Posterior vena cava (tissue), 2 donors: ENCODE measurements around the gene THOC5. TPM values are rescaled to one million over a fixed set of nuclear protein-coding genes. Genes with fewer than 3 reads are reported as not detected.
"Not testable (repeated sequence)": the region's sequence is repeated elsewhere in the genome, so short reads cannot be mapped to it uniquely, and the experiment has no call there.

Experiments used
- DNase-seq: peaks from one replicate; pipeline ENCODE4 v3.0.0-alpha.2; 2020; ENCODE audit warnings: low spot score
- intact Hi-C, 2 donors: fragments of 100-400 bp; cut with DNase I; formaldehyde crosslinking; loops; one replicate each; pipeline versions ENCODE4 v1.14.1 to v1.14.2; 2022 to 2023
- total RNA-seq, 2 donors: library from RNA; stranded (reverse); fragmentation: NEBNext Ultra II Directional; extraction: Animal tissue kit (Norgen Biotek cat#: 25700); gene quantifications; one replicate each; pipeline ENCODE4 v1.2.1, GENCODE V29; 2021
- donor health status: DM: yes; HTN: yes; CAD: no.
- donor health status: DM: yes; HTN: yes; CAD: no.

Gene THOC5
- total RNA-seq, 2 donors from 2014 or later: 33.9 to 35.7 TPM

- intact Hi-C loops: no loop called here
- no peak for DNase-seq
Measured at GRCh38 chr22:29518427-29518826, 35.1 kb downstream of the THOC5 start.

- DNase-seq: no peak
- intact Hi-C loops: no loop called here
Measured at GRCh38 chr22:29517215-29517908, 36.2 kb downstream of the THOC5 start.

- DNase-seq: no peak
- intact Hi-C loops: no loop called here
Measured at GRCh38 chr22:29512031-29512430, 41.5 kb downstream of the THOC5 start.

- no peak for DNase-seq
- intact Hi-C loops: no loop called here
Measured at GRCh38 chr22:29511126-29511862, 42.3 kb downstream of the THOC5 start.

GRCh38 chr22:29510542-29510941 lies 43.0 kb downstream of the THOC5 start:
- intact Hi-C loops: no loop called here

GRCh38 chr22:29509815-29510214 lies 43.7 kb downstream of the THOC5 start:
- intact Hi-C loops: loop anchor here in 1 of 2 donors (10.0 kb wide), 1 partner anchor 115 kb away; no protein-coding TSS in a partner anchor
- DNase-seq: no peak

More at GRCh38 chr22:29510542-29510941, 43.0 kb downstream of the THOC5 start:
- no peak for DNase-seq

GRCh38 chr22:29509298-29509697 lies 44.3 kb downstream of the THOC5 start:
- intact Hi-C loops: loop anchor here in 1 of 2 donors (10.0 kb wide), 1 partner anchor 114 kb away; no protein-coding TSS in a partner anchor
- DNase-seq: no peak

- intact Hi-C loops: loop anchor here in 1 of 2 donors (10.0 kb wide), 1 partner anchor 109 kb away; no protein-coding TSS in a partner anchor
- no peak for DNase-seq
Measured at GRCh38 chr22:29503811-29504372, 49.7 kb downstream of the THOC5 start.

- intact Hi-C loops: loop anchor here in 1 of 2 donors (10.0 kb wide), 1 partner anchor 105 kb away; no protein-coding TSS in a partner anchor
- no peak for DNase-seq
Measured at GRCh38 chr22:29499852-29500251, 53.7 kb downstream of the THOC5 start.

- intact Hi-C loops: no loop called here
- no peak for DNase-seq
Measured at GRCh38 chr22:29493636-29494035, 59.9 kb downstream of the THOC5 start.

- DNase-seq: no peak
- intact Hi-C loops: no loop called here
Measured at GRCh38 chr22:29491012-29491411, 62.5 kb downstream of the THOC5 start.

GRCh38 chr22:29489127-29489780 lies 64.3 kb downstream of the THOC5 start:
- DNase-seq, intact Hi-C loops: not testable (repeated sequence)

GRCh38 chr22:29487426-29487986 lies 66.1 kb downstream of the THOC5 start:
- no peak for DNase-seq
- intact Hi-C loops: no loop called here

GRCh38 chr22:29485448-29485847 lies 68.1 kb downstream of the THOC5 start:
- intact Hi-C loops: no loop called here
- no peak for DNase-seq

- no peak for DNase-seq
- intact Hi-C loops: no loop called here
Measured at GRCh38 chr22:29484642-29485041, 68.9 kb downstream of the THOC5 start.

- intact Hi-C loops: no loop called here
- no peak for DNase-seq
Measured at GRCh38 chr22:29483254-29483653, 70.3 kb downstream of the THOC5 start.

GRCh38 chr22:29482726-29483125 lies 70.8 kb downstream of the THOC5 start:
- DNase-seq: no peak
- intact Hi-C loops: no loop called here

- DNase-seq: no peak
- intact Hi-C loops: no loop called here
Measured at GRCh38 chr22:29482253-29482652, 71.3 kb downstream of the THOC5 start.

- DNase-seq: no peak
- intact Hi-C loops: no loop called here
Measured at GRCh38 chr22:29481265-29482000, 72.1 kb downstream of the THOC5 start.
